B cell (primary cell): Measurements from ENCODE around the gene LDHAL6A. TPM values are rescaled to one million over a fixed set of nuclear protein-coding genes. Genes with fewer than 3 reads are reported as not detected.

Source experiments
- ATAC-seq: fragments of 200-7000 bp; cut with Tn5 transposase; one replicate; pipeline ENCODE4 v1.10.0; 2021; ENCODE audit warnings: low read depth, mild to moderate bottlenecking, moderate number of reproducible peaks, moderate library complexity
- CTCF ChIA-PET: fragments of 350-600 bp; sonication (Branson Sonifier 250); formaldehyde crosslinking; loops from one replicate; lab custom pipeline; 2021; ENCODE audit warnings: antibody characterized with exemption, inconsistent platforms; lab: Charles Lee
- POLR2A ChIA-PET: fragments of 350-600 bp; sonication (Branson Sonifier 250); formaldehyde crosslinking; loops from one replicate; lab custom pipeline; 2021; ENCODE audit warnings: antibody characterized with exemption; lab: Charles Lee
- DNase-seq: peaks from one replicate; pipeline ENCODE4 v3.0.0; 2013
- H2AFZ ChIP-seq: 2 replicates; pipeline ENCODE4 v1.6.1; 2012; ENCODE audit warnings: mild to moderate bottlenecking, low read depth, low read length; ENCODE audit not compliant: insufficient read depth, poor library complexity, severe bottlenecking
- H3K27ac ChIP-seq, 2 donors: 1 replicate in 1 of 2; 2 replicates in 1 of 2; pipeline ENCODE4 v1.5.1; 2012 to 2013; ENCODE audit warnings: low read length in 2 of 2, mild to moderate bottlenecking in 2 of 2, moderate library complexity in 1 of 2
- H3K27me3 ChIP-seq, 4 experiments: fragments of 200-600 bp in 1 of 4; sonication (generic) in 1 of 4; replicated peaks in 1 of 4; 1 replicate in 2 of 4; 2 replicates in 2 of 4; pipeline versions ENCODE4 v1.6.1 to v1.7.0; 2013 to 2016; ENCODE audit warnings: low read length in 3 of 4, mild to moderate bottlenecking in 2 of 4, mixed read lengths in 1 of 4, moderate library complexity in 1 of 4; ENCODE audit not compliant: insufficient read depth in 4 of 4, control insufficient read depth in 3 of 4; ENCODE audit errors: control extremely low read depth in 1 of 4
- H3K36me3 ChIP-seq, 2 experiments: replicated peaks in 1 of 2; 1 replicate in 1 of 2; 2 replicates in 1 of 2; pipeline versions ENCODE4 v1.6.1 to v1.7.1; 2013; ENCODE audit warnings: low read length in 1 of 2; ENCODE audit not compliant: insufficient read depth in 2 of 2, control insufficient read depth in 1 of 2; ENCODE audit errors: control extremely low read depth in 1 of 2, extremely low read depth in 1 of 2
- H3K4me1 ChIP-seq, 2 donors: fragments of 200-600 bp in 1 of 2; sonication (generic) in 1 of 2; 1 replicate in 1 of 2; 2 replicates in 1 of 2; pipeline versions ENCODE4 v1.5.1 to v1.6.1; 2013 to 2017; ENCODE audit warnings: low read length in 2 of 2; ENCODE audit not compliant: control insufficient read depth in 2 of 2, insufficient read depth in 2 of 2
- H3K4me2 ChIP-seq: replicated peaks from 2 replicates; pipeline ENCODE3; 2012; ENCODE audit warnings: mild to moderate bottlenecking, low read depth, low read length; ENCODE audit not compliant: poor library complexity, severe bottlenecking
- H3K4me3 ChIP-seq, 5 experiments: fragments of 200-600 bp in 1 of 5; sonication (generic) in 1 of 5; 1 replicate in 3 of 5; 2 replicates in 2 of 5; pipeline versions ENCODE4 v1.5.1 to v1.7.0; 2011 to 2016; ENCODE audit warnings: low read length in 4 of 5, mild to moderate bottlenecking in 4 of 5, low read depth in 2 of 5, control low read depth in 1 of 5, moderate library complexity in 1 of 5; ENCODE audit not compliant: insufficient read depth in 1 of 5; ENCODE audit errors: control extremely low read depth in 1 of 5, extremely low read depth in 1 of 5
- H3K79me2 ChIP-seq: fragments of 200-600 bp; sonication (generic); one replicate; pipeline ENCODE4 v1.6.0; 2016; ENCODE audit warnings: low read length; ENCODE audit not compliant: control insufficient read depth, insufficient read depth
- H3K9ac ChIP-seq: fragments of 200-600 bp; sonication (generic); 2 replicates; pipeline ENCODE4 v1.6.1; 2017; ENCODE audit warnings: mild to moderate bottlenecking, low read length, moderate library complexity
- H3K9me3 ChIP-seq, 3 donors: one replicate each; pipeline versions ENCODE4 v1.6.1 to v1.7.1; 2013; ENCODE audit warnings: low read length in 2 of 3; ENCODE audit not compliant: control insufficient read depth in 2 of 3, insufficient read depth in 1 of 3; ENCODE audit errors: control extremely low read depth in 1 of 3
- H4K20me1 ChIP-seq: 2 replicates; pipeline ENCODE4 v1.6.0; 2012; ENCODE audit warnings: mild to moderate bottlenecking, low read length; ENCODE audit not compliant: insufficient read depth, control insufficient read depth, poor library complexity, severe bottlenecking
- H3K27ac Mint-ChIP-seq: one replicate; pipeline ENCODE4 v1.8.0; 2021; ENCODE audit warnings: mixed read lengths
- H3K27me3 Mint-ChIP-seq: one replicate; pipeline ENCODE4 v1.8.0; 2021; ENCODE audit warnings: mixed read lengths
- H3K4me1 Mint-ChIP-seq: one replicate; pipeline ENCODE4 v1.8.0; 2021; ENCODE audit warnings: mixed read lengths
- H3K4me3 Mint-ChIP-seq: one replicate; pipeline ENCODE4 v1.8.0; 2021; ENCODE audit warnings: mixed read lengths
- H3K9me3 Mint-ChIP-seq: one replicate; pipeline ENCODE4 v1.8.0; 2022; ENCODE audit warnings: mixed read lengths; ENCODE audit not compliant: insufficient read depth
- CTCF ChIP-seq: fragments of 200-600 bp; IDR thresholded peaks from one replicate; pipeline ENCODE4 v1.8.0; 2022; ENCODE audit warnings: antibody characterized with exemption, mild to moderate bottlenecking
- EZH2 ChIP-seq: IDR thresholded peaks from 2 replicates; pipeline ENCODE4 v1.6.1; 2012; ENCODE audit warnings: borderline replicate concordance, low read depth, mild to moderate bottlenecking, moderate library complexity, low read length; ENCODE audit not compliant: insufficient read depth, poor library complexity, severe bottlenecking
- WGBS: methylation state at CpG from one replicate; pipeline ENCODE4 v1.1.5; 2013; ENCODE audit warnings: missing lambda C conversion rate; ENCODE audit not compliant: insufficient coverage; 5-methylcytosine and 5-hydroxymethylcytosine counted together
- intact Hi-C: fragments of 100-400 bp; cut with micrococcal nuclease; formaldehyde crosslinking; loops from one replicate; pipeline ENCODE4 v1.10.0; 2022
- polyA plus RNA-seq: library from polyadenylated mRNA; depleted of rRNA; stranded (reverse); fragments of >200 nt; gene quantifications from 2 replicates; pipeline ENCODE4 v1.2.3, GENCODE V29; 2012
- total RNA-seq, 2 donors: library from RNA; stranded (reverse); fragments of 120-200 nt in 1 of 2; gene quantifications; 1 replicate in 1 of 2; 2 replicates in 1 of 2; pipeline versions ENCODE4 v1.2.3 to v1.2.4, GENCODE V29; 2013 to 2022

LDHAL6A gene
- total and polyA plus RNA-seq, 2 donors (not counting 1 experiment from before 2014, with no cell fraction given), result 0.12 to 0.27 TPM

GRCh38 chr11:18468059-18468458, 12.4 kb downstream of the LDHAL6A start:
- DNase-seq (no peak), ATAC-seq (no peak)
- H3K9me3 ChIP-seq, result no peaks in the 10 kb centered on the region
- H3K27ac ChIP-seq, result no peak overlapping the region
- H3K4me1 ChIP-seq, result no peaks in the 10 kb centered on the region
- Mint-ChIP-seq H3K27ac (no peak overlapping the region), H3K4me3 (no peak overlapping the region), H3K27me3 (no peaks in the 10 kb centered on the region), H3K4me1 (no peaks in the 10 kb centered on the region), H3K9me3 (no peaks in the 10 kb centered on the region)
- H3K4me3 ChIP-seq, result no peak overlapping the region
- TF ChIP-seq EZH2 (no peak), CTCF (no peak)
- ChIA-PET CTCF (interaction anchor here (0.7 kb wide), 1 partner anchor 127 kb away, joined by 6 read pairs; no protein-coding TSS in a partner anchor), POLR2A (no interaction called here)
- H3K79me2 ChIP-seq, result no peaks in the 10 kb centered on the region
- no peak overlapping the region for H2AFZ ChIP-seq
- H3K27me3 ChIP-seq, result no peaks in the 10 kb centered on the region
- H3K9ac ChIP-seq, result no peak overlapping the region
- H3K4me2 ChIP-seq, result no peak overlapping the region
- H3K36me3 ChIP-seq, result no peaks in the 10 kb centered on the region
- no peaks in the 10 kb centered on the region for H4K20me1 ChIP-seq
- WGBS, result 86% methylated on average over 1 of the region's 2 CpGs
- intact Hi-C loops, result no loop called here

DNA sequence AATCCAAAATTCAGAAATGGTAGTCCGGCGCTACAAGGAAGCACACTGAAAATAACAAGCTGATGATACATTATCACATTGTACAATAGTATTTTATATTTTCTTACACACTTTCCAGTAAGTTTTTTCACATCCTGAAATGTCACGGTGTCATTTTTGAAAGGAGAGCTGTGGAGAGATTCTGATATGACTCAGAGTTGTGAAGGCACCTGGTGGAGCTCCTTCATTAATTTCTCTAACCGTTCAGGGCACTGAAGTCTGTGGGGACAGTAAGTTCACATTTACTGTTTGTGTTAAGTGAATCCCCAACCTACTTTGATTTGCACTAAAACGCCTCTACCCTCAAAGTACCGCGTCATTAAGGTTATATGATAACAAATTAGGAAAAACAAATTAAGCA, 13.3 kb downstream of the LDHAL6A start:
- ATAC-seq (no peak), DNase-seq (no peak)
- no peaks in the 10 kb centered on the region for H3K4me1 ChIP-seq
- Mint-ChIP-seq H3K9me3 (no peaks in the 10 kb centered on the region), H3K27me3 (no peaks in the 10 kb centered on the region), H3K4me1 (no peaks in the 10 kb centered on the region), H3K4me3 (no peak overlapping the region), H3K27ac (no peak overlapping the region)
- H3K36me3 ChIP-seq, result no peaks in the 10 kb centered on the region
- H2AFZ ChIP-seq, result no peak overlapping the region
- H3K9ac ChIP-seq, result no peak overlapping the region
- WGBS, result 83% methylated on average over 1 of the region's 7 CpGs
- TF ChIP-seq EZH2 (no peak), CTCF (no peak)
- no peaks in the 10 kb centered on the region for H3K79me2 ChIP-seq
- H3K4me2 ChIP-seq, result no peak overlapping the region
- H3K27ac ChIP-seq, result no peak overlapping the region
- H3K27me3 ChIP-seq, result no peaks in the 10 kb centered on the region
- intact Hi-C loops, result no loop called here
- POLR2A ChIA-PET, result no interaction called here
- no peaks in the 10 kb centered on the region for H3K9me3 ChIP-seq
- H3K4me3 ChIP-seq, result no peak overlapping the region
- CTCF ChIA-PET, result interaction anchor here (1.3 kb wide), 1 partner anchor 13 kb away, joined by 3 read pairs; the partner anchor contains the start of gene LDHAL6A
- no peaks in the 10 kb centered on the region for H4K20me1 ChIP-seq
